DND-41 (cell line): ENCODE measurements around the gene MFSD8.

ENCODE experiments used
- CTCF ChIP-seq: IDR thresholded peaks from 2 replicates; pipeline ENCODE4 v1.5.1; 2012; ENCODE audit warnings: borderline replicate concordance, low read length, moderate library complexity, mild to moderate bottlenecking; ENCODE audit not compliant: poor library complexity, severe bottlenecking; ENCODE audit errors: extremely low read depth
- EZH2 ChIP-seq: IDR thresholded peaks from 3 replicates; pipeline ENCODE4 v1.6.1; 2012; ENCODE audit warnings: borderline replicate concordance, low read depth, mild to moderate bottlenecking, moderate library complexity, low read length, inconsistent platforms; ENCODE audit not compliant: severe bottlenecking

GRCh38 chr4:127916512-127916911 is 48.5 kb downstream of the MFSD8 start:
- TF ChIP-seq CTCF (no peak), EZH2 (no peak)
